NK-92 (cell line): ENCODE results near the gene PER3.

Experiments
- DNase-seq: peaks from one replicate; lab custom pipeline; 2025; ENCODE audit not compliant: unreplicated experiment; lab: John Stamatoyannopoulos, UW

PER3 gene

GRCh38 chr1:7831458-7831857, 47.4 kb downstream of the PER3 start:
- DNase-seq: no peak

GRCh38 chr1:7833035-7833434, 48.9 kb downstream of the PER3 start:
- no peak for DNase-seq

GRCh38 chr1:7838714-7839113, 54.6 kb downstream of the PER3 start:
- DNase-seq: no peak

- no peak for DNase-seq
These were observed 55.4 kb downstream of the PER3 start for GRCh38 chr1:7839526-7839925.

- DNase-seq: no peak
These were observed 58.4 kb downstream of the PER3 start for GRCh38 chr1:7842517-7842916.

GRCh38 chr1:7845761-7846160, 61.7 kb downstream of the PER3 start:
- no peak for DNase-seq

GRCh38 chr1:7846656-7847055, 62.6 kb downstream of the PER3 start:
- no peak for DNase-seq

- DNase-seq: no peak
These were observed 63.5 kb downstream of the PER3 start for GRCh38 chr1:7847599-7847998.

GRCh38 chr1:7850786-7851185, 66.7 kb downstream of the PER3 start:
- DNase-seq: no peak

GRCh38 chr1:7852804-7853683, 69.0 kb downstream of the PER3 start, which contains the start of gene UTS2:
TSS of gene UTS2 (minus strand) at chr1:7853065. CDS start at chr1:7853003, 62 bp downstream.
- DNase-seq: no peak

- no peak for DNase-seq
These were observed 69.6 kb downstream of the PER3 start for GRCh38 chr1:7853684-7854026.

- DNase-seq: no peak
These were observed 72.3 kb downstream of the PER3 start for GRCh38 chr1:7856345-7856744.

GRCh38 chr1:7857000-7857399, 72.9 kb downstream of the PER3 start:
- no peak for DNase-seq

- DNase-seq: no peak
These were observed 73.9 kb downstream of the PER3 start for GRCh38 chr1:7857985-7858384.

GRCh38 chr1:7859406-7859805, 75.3 kb downstream of the PER3 start:
- no peak for DNase-seq

- no peak for DNase-seq
These were observed 76.0 kb downstream of the PER3 start for GRCh38 chr1:7860130-7860529.

- DNase-seq: no peak
These were observed 77.4 kb downstream of the PER3 start for GRCh38 chr1:7861452-7861851.

GRCh38 chr1:7862211-7863060, 78.3 kb downstream of the PER3 start:
- no peak for DNase-seq

- no peak for DNase-seq
These were observed 79.8 kb downstream of the PER3 start for GRCh38 chr1:7863756-7864328.

GRCh38 chr1:7865978-7866377, 81.9 kb downstream of the PER3 start:
- no peak for DNase-seq

GRCh38 chr1:7868070-7868780, 84.1 kb downstream of the PER3 start:
- no peak for DNase-seq
